Stimulated activated CD8-positive, alpha-beta memory T cell treated with anti-CD3 and anti-CD28 coated beads, Interleukin-7, amount 100 ng/mL, for 24 hours (primary cell): ENCODE measurements around the gene NVL.

Experiments
- DNase-seq: peaks from one replicate; pipeline ENCODE4 v3.0.0-alpha.2; 2020; ENCODE audit warnings: low read depth

Gene NVL

DNA sequence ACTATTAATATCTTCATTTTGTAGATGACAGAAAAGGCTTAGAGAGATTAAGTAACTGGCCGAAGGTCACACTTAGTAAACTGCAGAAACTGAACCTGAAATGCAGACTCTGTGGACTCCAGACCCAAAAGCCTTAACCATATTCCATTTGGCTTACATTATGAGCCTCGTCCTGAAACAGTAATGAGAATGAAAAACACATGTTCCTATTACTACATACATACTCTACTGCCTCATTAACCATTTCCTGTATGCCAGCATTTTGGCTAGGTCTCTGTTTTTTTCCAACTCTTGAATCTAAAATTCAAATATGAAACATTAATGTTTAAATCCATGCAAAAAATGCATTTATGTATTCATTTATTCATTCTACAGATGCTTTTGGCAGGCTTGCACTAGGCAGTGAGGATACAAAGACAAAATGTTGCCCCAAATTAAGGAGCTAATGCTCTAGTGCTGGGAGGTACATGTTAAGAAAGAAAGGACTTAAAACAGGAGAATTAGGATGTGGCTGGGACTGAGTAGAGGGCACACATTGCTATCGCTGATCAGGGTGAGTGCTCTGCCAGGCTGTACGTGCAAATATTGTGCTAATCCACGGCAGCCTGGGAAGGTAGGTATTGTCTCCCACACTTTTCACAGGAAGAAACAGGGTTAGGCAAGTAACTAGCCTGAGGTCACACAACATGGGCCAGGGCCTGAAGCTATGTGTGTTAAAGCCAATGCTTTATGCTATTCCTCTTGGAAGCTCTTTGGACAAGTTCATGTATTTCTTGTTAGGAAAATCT lies 133.0 kb downstream of the NVL start:
- DNase-seq: no peak

- no peak for DNase-seq
Measured at GRCh38 chr1:224193319-224193966, 136.5 kb downstream of the NVL start.

DNA sequence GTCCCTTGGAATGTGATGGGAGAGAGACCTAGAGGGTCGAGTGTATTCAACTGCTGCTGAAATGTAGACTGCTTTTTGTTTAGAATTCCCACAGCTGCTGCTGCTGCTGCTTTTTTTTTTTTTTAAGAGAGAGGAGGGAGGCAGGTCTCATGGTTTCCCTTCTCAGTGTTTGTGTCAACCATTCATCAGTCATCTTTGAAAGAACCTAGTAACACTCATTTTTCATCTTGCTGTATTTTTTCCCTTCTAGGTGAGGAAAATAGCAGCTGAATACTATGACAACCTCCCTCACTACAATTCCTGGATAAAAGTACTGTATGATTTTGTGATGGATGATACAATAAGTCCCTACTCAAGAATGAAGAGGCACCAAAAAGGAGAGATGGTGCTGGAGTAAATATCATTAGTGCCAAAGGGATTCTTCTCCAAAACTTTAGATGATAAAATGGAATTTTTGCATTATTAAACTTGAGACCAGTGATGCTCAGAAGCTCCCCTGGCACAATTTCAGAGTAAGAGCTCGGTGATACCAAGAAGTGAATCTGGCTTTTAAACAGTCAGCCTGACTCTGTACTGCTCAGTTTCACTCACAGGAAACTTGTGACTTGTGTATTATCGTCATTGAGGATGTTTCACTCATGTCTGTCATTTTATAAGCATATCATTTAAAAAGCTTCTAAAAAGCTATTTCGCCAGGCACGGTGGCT lies 137.7 kb downstream of the NVL start:
- no peak for DNase-seq

GRCh38 chr1:224189561-224189960 lies 140.4 kb downstream of the NVL start:
- DNase-seq: no peak

GRCh38 chr1:224188286-224188685 lies 141.7 kb downstream of the NVL start:
- no peak for DNase-seq

GRCh38 chr1:224185208-224185607 lies 144.8 kb downstream of the NVL start:
- no peak for DNase-seq

DNA sequence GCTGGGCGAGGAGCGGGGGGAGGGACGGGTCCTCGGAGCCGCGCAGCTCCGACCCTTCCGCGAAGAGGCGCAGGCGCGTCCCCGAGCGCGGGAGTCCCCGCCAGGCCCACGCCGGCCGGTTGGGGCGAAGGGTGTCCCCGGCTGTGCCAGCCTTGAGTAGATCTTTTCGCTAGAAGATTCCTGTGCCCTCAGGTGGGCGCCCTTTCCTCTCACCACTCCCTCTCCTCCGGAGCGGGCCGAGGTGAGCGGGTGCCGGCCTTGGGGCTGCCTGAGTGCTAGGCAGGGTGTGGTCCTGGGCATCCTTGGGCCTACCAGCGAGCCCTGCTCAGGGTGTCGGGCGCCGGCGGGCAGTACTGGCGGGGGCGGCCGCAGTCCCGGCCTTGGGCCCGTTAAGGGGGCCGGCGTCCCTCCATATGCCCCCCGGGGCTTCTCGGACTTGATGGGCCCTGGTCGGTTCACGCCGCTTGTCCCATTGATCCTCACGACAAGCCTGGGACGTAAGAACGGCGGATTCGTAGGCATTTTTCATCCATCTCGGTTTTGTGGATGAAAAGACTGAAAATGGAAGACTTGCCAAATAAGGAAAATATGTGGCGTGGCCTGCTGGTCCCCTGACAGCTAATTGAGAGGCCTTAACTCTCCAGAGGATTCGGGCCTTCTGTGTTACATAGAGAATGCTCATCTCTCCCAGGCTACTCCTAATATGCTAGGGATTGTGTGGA lies 146.2 kb downstream of the NVL start:
- no peak for DNase-seq

- peak; percentile 42 for DNase-seq
Measured at GRCh38 chr1:224182866-224183590, 146.9 kb downstream of the NVL start, which contains the start of gene DEGS1. TSS of gene DEGS1 (plus strand) at chr1:224183240. CDS start at chr1:224183337, 97 bp downstream.

DNA sequence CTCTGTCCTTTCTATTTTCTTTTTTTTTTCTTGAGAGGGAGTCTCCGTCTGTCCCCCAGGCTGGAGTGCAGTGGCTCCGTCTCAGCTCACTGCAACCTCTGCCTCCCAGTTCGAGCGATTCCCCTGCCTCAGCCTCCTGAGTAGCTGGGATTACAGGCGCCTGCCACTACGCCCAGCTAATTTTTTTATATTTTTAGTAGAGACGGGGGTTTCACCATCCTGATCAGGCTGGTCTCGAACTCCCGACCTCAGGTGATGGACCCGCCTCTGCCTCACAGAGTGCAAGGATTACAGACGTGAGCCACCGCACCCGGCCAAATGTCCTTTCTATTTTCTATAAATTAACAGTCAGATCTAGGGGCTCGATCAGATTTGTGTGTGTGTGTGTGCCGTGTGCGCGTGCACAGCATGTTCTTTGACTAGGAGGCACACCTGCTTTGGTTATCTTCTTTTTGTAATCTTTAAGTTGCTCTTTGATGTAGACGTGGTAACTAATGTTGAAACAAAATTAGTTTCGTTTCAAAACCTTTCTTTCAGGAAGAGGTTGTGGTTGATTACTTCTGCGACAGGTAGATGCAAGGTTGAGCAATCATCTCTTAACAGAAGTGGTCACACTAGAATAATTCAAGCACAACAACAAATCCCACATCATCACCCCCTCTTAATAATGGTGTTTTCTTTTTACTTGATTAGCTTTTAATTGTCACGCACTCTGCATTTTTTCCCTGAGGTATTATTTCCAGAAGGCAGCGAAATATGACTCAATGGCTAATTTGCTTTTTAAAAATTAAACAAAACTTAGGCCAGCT lies 147.7 kb downstream of the NVL start:
- no peak for DNase-seq

- no peak for DNase-seq
Measured at GRCh38 chr1:224181453-224181810, 148.5 kb downstream of the NVL start.

GRCh38 chr1:224180783-224181452 lies 149.1 kb downstream of the NVL start:
- DNase-seq: no peak

DNA sequence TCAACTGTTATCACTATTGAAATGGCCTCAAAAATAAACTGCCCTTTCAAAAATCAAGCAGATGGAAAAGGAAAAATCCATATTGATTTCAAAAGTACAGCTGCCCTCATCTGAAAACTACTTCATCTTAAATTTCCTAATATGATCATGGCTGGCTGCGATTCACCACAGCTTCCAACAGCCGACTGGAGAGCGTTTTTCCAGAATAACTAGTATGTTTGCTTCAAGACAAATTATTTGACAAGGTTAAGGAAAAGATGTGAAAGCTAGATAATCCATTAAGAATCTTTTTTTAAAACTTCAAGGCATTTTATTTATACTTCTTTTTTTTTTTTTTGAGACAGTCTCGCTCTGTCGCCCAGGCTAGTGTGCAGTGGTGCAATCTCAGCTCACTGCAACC lies 151.1 kb downstream of the NVL start:
- DNase-seq: no peak

DNA sequence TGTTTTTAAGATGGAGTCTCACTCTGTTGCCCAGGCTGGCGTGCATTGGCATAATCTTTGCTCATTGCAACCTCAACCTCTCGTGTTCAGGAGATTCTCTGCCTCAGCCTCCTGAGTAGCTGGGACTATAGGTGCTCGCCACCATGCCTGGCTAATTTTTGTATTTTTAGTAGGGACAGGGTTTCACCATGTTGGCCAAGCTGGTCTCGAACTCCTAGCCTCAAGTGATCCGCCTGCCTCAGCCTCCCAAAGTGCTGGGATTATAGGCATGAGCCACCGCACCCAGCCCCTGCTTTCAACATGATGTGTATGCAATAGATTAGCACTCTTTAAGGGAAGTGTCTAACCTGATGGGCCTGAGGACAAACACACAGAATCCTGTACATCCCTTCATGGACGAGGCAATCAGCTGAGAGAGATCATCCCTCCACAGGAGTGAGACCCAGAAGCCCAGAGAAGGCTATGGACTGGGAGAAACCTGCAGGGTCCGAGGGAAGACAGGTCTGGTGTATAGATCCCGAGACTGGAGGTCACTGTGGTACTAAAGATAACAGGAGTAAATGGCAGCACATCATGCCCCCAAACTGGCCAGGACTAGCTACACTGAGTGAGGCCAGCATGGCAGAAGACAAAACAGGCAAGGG lies 152.5 kb downstream of the NVL start:
- DNase-seq: no peak
